Measurements from ENCODE around the gene PARD6B.

GRCh38 chr20:50723672-50724071 lies 7.7 kb upstream of the PARD6B start:
- TF ChIP-seq USF2 (IDR thresholded peaks at IDR 0.05; ENCODE audit: borderline replicate concordance, low read depth, low read length) (no peak), TCF12 (IDR thresholded peaks at IDR 0.05) (no peak), RAD21 (IDR thresholded peaks at IDR 0.05; ENCODE audit: low read length) (no peak), REST (IDR thresholded peaks at IDR 0.05; ENCODE audit: low read depth, low read length) (no peak), MEF2A (IDR thresholded peaks at IDR 0.05; ENCODE audit: borderline replicate concordance, low read depth) (no peak), CHD2 (IDR thresholded peaks at IDR 0.05; ENCODE audit: low read length, partially characterized antibody) (no peak), POLR2AphosphoS5 (IDR thresholded peaks at IDR 0.05; ENCODE audit: low read depth, low read length) (no peak), ZBTB33 (IDR thresholded peaks at IDR 0.05; ENCODE audit: borderline replicate concordance, low read depth) (no peak), CTCF (IDR thresholded peaks at IDR 0.05) (no peak), NRF1 (IDR thresholded peaks at IDR 0.05; ENCODE audit: low read depth, low read length) (no peak), EP300 (IDR thresholded peaks at IDR 0.05; ENCODE audit: borderline replicate concordance in 1 of 2, low read depth in 1 of 2, low read length in 1 of 2) (no peak)
